Keratinocyte (primary cell): Measurements from ENCODE around the gene FGF19. TPM values are rescaled to one million over a fixed set of nuclear protein-coding genes. Genes with fewer than 3 reads are reported as not detected.

Experiments used
- DNase-seq: peaks from one replicate; pipeline ENCODE4 v3.0.0-alpha.2; 2011; ENCODE audit warnings: low read depth, missing footprints, low spot score
- FAIRE-seq: peaks from 2 replicates; lab custom pipeline; 2011; peaks lifted over from hg19 to GRCh38; lab: Jason Lieb, UNC
- H2AFZ ChIP-seq: 2 replicates; pipeline ENCODE4 v1.6.0; 2012; ENCODE audit warnings: low read length, control low read depth, inconsistent platforms; ENCODE audit not compliant: control insufficient read depth
- H3K27ac ChIP-seq: 2 replicates; pipeline ENCODE4 v1.5.1; 2011; ENCODE audit warnings: low read length; ENCODE audit not compliant: control insufficient read depth, insufficient read depth
- H3K27me3 ChIP-seq: 3 replicates; pipeline ENCODE4 v1.6.0; 2011; ENCODE audit warnings: low read length; ENCODE audit not compliant: control insufficient read depth, insufficient read depth; ENCODE audit errors: extremely low read depth
- H3K36me3 ChIP-seq, 2 experiments: 2 replicates in 1 of 2; 3 replicates in 1 of 2; pipeline ENCODE4 v1.5.1; 2011; ENCODE audit warnings: low read length in 2 of 2, mild to moderate bottlenecking in 1 of 2; ENCODE audit not compliant: control insufficient read depth in 2 of 2, insufficient read depth in 2 of 2; ENCODE audit errors: extremely low read depth in 1 of 2
- H3K4me1 ChIP-seq: 3 replicates; pipeline ENCODE4 v1.5.1; 2011; ENCODE audit warnings: low read length; ENCODE audit not compliant: control insufficient read depth, insufficient read depth; ENCODE audit errors: extremely low read depth
- H3K4me2 ChIP-seq: 3 replicates; pipeline ENCODE4 v1.6.0; 2011; ENCODE audit warnings: low read depth, low read length; ENCODE audit not compliant: control insufficient read depth, insufficient read depth; ENCODE audit errors: extremely low read depth
- H3K4me3 ChIP-seq, 3 experiments: fragments of 200-600 bp in 1 of 3; sonication (generic) in 1 of 3; 2 replicates in 2 of 3; 3 replicates in 1 of 3; pipeline ENCODE4 v1.5.1; 2011 to 2016; ENCODE audit warnings: low read length in 3 of 3, mild to moderate bottlenecking in 3 of 3, control low read depth in 2 of 3, inconsistent platforms in 1 of 3, low read depth in 1 of 3, mixed read lengths in 1 of 3, mixed run types in 1 of 3, moderate library complexity in 1 of 3; ENCODE audit not compliant: control insufficient read depth in 2 of 3, insufficient read depth in 2 of 3; ENCODE audit errors: extremely low read depth in 1 of 3
- H3K79me2 ChIP-seq: 2 replicates; pipeline ENCODE4 v1.6.0; 2012; ENCODE audit warnings: low read length; ENCODE audit not compliant: control insufficient read depth, insufficient read depth
- H3K9ac ChIP-seq: 3 replicates; pipeline ENCODE4 v1.6.0; 2011; ENCODE audit warnings: low read length; ENCODE audit not compliant: control insufficient read depth, insufficient read depth; ENCODE audit errors: extremely low read depth
- H3K9me1 ChIP-seq: 3 replicates; pipeline ENCODE4 v1.6.0; 2011; ENCODE audit warnings: low read length; ENCODE audit not compliant: control insufficient read depth, insufficient read depth; ENCODE audit errors: extremely low read depth
- H3K9me3 ChIP-seq: 2 replicates; pipeline ENCODE4 v1.5.1; 2012; ENCODE audit warnings: low read depth, low read length; ENCODE audit not compliant: control insufficient read depth
- H4K20me1 ChIP-seq: 3 replicates; pipeline ENCODE4 v1.6.0; 2011; ENCODE audit warnings: low read length; ENCODE audit not compliant: control insufficient read depth, insufficient read depth; ENCODE audit errors: extremely low read depth
- CTCF ChIP-seq, 3 experiments: IDR thresholded peaks in 1 of 3; conservative IDR thresholded peaks in 1 of 3; optimal IDR thresholded peaks in 1 of 3; 2 replicates in 2 of 3; 3 replicates in 1 of 3; pipeline versions ENCODE3 to v1.5.1; 2011; ENCODE audit warnings: low read length in 3 of 3, mild to moderate bottlenecking in 3 of 3, moderate library complexity in 2 of 3, control low read depth in 1 of 3, inconsistent platforms in 1 of 3; ENCODE audit not compliant: insufficient read depth in 2 of 3; ENCODE audit errors: extremely low read depth in 1 of 3
- EZH2 ChIP-seq: IDR thresholded peaks from one replicate; pipeline ENCODE4 v1.6.1; 2012; ENCODE audit warnings: inconsistent platforms, mild to moderate bottlenecking, low read length, moderate library complexity
- dilution Hi-C: fragments of 300-500 bp; cut with MboI; formaldehyde crosslinking; loops from one replicate; pipeline ENCODE4 v1.7.0; 2020; ENCODE audit warnings: low sequenced_read_pairs; ENCODE audit not compliant: extremely low pct_ligation_motif_present
- polyA plus RNA-seq, 5 experiments: library from polyadenylated mRNA; depleted of rRNA in 3 of 5; stranded (reverse) in 3 of 5; stranded (forward) in 1 of 5; unstranded in 1 of 5; fragments of >200 nt; gene quantifications; 1 replicate in 1 of 5; 2 replicates in 3 of 5; 3 replicates in 1 of 5; pipeline versions ENCODE4 v1.2.1 to v1.2.3, GENCODE V29; 2011 to 2012; ENCODE audit warnings: missing spikeins in 2 of 5, low read depth in 1 of 5, low replicate concordance in 1 of 5

FGF19 gene
- polyA plus RNA-seq, 1 donor (not counting 4 experiments of a cell fraction or from before 2014, with no cell fraction given), result 0.08 TPM

GRCh38 chr11:69685348-69685747 lies 18.5 kb downstream of the FGF19 start:
- FAIRE-seq (no peak), DNase-seq (no peak)
- Histone ChIP-seq H3K4me3 (no peak overlapping the region), H3K27ac (no peak overlapping the region), H3K9me3 (no peaks in the 10 kb centered on the region), H4K20me1 (no peaks in the 10 kb centered on the region), H2AFZ (no peak overlapping the region), H3K36me3 (no peaks in the 10 kb centered on the region), H3K9me1 (no peaks in the 10 kb centered on the region), H3K9ac (no peak overlapping the region), H3K27me3 (no peaks in the 10 kb centered on the region), H3K4me2 (peak overlapping the region; percentile 27), H3K4me1 (peaks cover 11% of the 10 kb centered on the region), H3K79me2 (no peaks in the 10 kb centered on the region)
- TF ChIP-seq CTCF (optimal IDR thresholded peaks at IDR 0.05 in 1 of 3, IDR thresholded peaks at IDR 0.05 in 1 of 3, conservative IDR thresholded peaks at IDR 0.05 in 1 of 3; ENCODE audit: extremely low read depth in 1 of 3, insufficient read depth in 2 of 3, low read length in 3 of 3) (no peak), EZH2 (no peak)
- dilution Hi-C loops, result no loop called here

GRCh38 chr11:69684651-69685050 lies 19.2 kb downstream of the FGF19 start:
- no peak for DNase-seq
- H4K20me1 ChIP-seq, result no peaks in the 10 kb centered on the region
- no peaks in the 10 kb centered on the region for H3K36me3 ChIP-seq
- no peak for FAIRE-seq
- H3K4me1 ChIP-seq, result peaks cover 11% of the 10 kb centered on the region
- H3K27ac ChIP-seq, result no peak overlapping the region
- no peak overlapping the region for H3K4me3 ChIP-seq
- no peak overlapping the region for H2AFZ ChIP-seq
- no peak overlapping the region for H3K4me2 ChIP-seq
- dilution Hi-C loops, result no loop called here
- no peak overlapping the region for H3K9ac ChIP-seq
- H3K9me1 ChIP-seq, result no peaks in the 10 kb centered on the region
- no peaks in the 10 kb centered on the region for H3K79me2 ChIP-seq
- no peaks in the 10 kb centered on the region for H3K9me3 ChIP-seq
- TF ChIP-seq EZH2 (no peak), CTCF (optimal IDR thresholded peaks at IDR 0.05 in 1 of 3, IDR thresholded peaks at IDR 0.05 in 1 of 3, conservative IDR thresholded peaks at IDR 0.05 in 1 of 3; ENCODE audit: extremely low read depth in 1 of 3, insufficient read depth in 2 of 3, low read length in 3 of 3) (no peak)
- H3K27me3 ChIP-seq, result no peaks in the 10 kb centered on the region
